Adrenal gland (tissue), 5 donors: ENCODE data around the gene TXNDC17.

Experiments used
- CTCF ChIP-seq, 6 experiments: fragments of 450-650 bp in 4 of 6; fragments of 200-600 bp in 2 of 6; sonication (generic) in 1 of 6; IDR thresholded peaks; 1 replicate in 5 of 6; 2 replicates in 1 of 6; pipeline versions ENCODE4 v1.5.1 to v1.8.0; 2016 to 2021; ENCODE audit warnings: antibody characterized with exemption in 6 of 6, mild to moderate bottlenecking in 2 of 6, moderate library complexity in 1 of 6
- POLR2A ChIP-seq, 2 donors: fragments of 450-650 bp; IDR thresholded peaks; one replicate each; pipeline ENCODE4 v1.6.1; 2017; ENCODE audit warnings: antibody characterized with exemption in 2 of 2, mild to moderate bottlenecking in 2 of 2, moderate library complexity in 1 of 2
- donor health status: DM: no; HTN: no; CAD: no.

- TF ChIP-seq CTCF (IDR thresholded peaks at IDR 0.05) (no peak), POLR2A (IDR thresholded peaks at IDR 0.05) (no peak)
These were observed 14.2 kb upstream of the TXNDC17 start for GRCh38 chr17:6626616-6627015.
